H9 (cell line): Measurements from ENCODE around the gene BAG3. TPM values are rescaled to one million over a fixed set of nuclear protein-coding genes. Genes with fewer than 3 reads are reported as not detected.

Experiments used
- DNase-seq: peaks from one replicate; pipeline ENCODE4 v3.0.0-alpha.2; 2017
- H2AFZ ChIP-seq: one replicate; pipeline ENCODE4 v1.6.1; 2013; ENCODE audit warnings: mild to moderate bottlenecking, low read length, control low read depth, moderate library complexity
- H2AK5ac ChIP-seq: 2 replicates; pipeline ENCODE4 v1.6.1; 2013; ENCODE audit warnings: low read length, control low read depth, mixed read lengths; ENCODE audit not compliant: insufficient read length
- H2BK120ac ChIP-seq: one replicate; pipeline ENCODE4 v1.6.1; 2013; ENCODE audit warnings: low read depth, mild to moderate bottlenecking, low read length, control low read depth, inconsistent platforms; ENCODE audit not compliant: poor library complexity, severe bottlenecking
- H2BK12ac ChIP-seq: 2 replicates; pipeline ENCODE4 v1.6.1; 2013; ENCODE audit warnings: low read length, control low read depth, mixed read lengths, low read depth; ENCODE audit not compliant: insufficient read length
- H2BK15ac ChIP-seq: 2 replicates; pipeline ENCODE4 v1.6.1; 2013; ENCODE audit warnings: low read depth, low read length, control low read depth
- H2BK20ac ChIP-seq: one replicate; pipeline ENCODE4 v1.6.1; 2013; ENCODE audit warnings: low read depth, mild to moderate bottlenecking, low read length, control low read depth, inconsistent platforms; ENCODE audit not compliant: poor library complexity, severe bottlenecking
- H2BK5ac ChIP-seq: 2 replicates; pipeline ENCODE4 v1.6.1; 2013; ENCODE audit warnings: low read length, control low read depth, mixed read lengths; ENCODE audit not compliant: insufficient read length
- H3K14ac ChIP-seq: 2 replicates; pipeline ENCODE4 v1.6.1; 2013; ENCODE audit warnings: low read length, control low read depth; ENCODE audit not compliant: insufficient read depth
- H3K18ac ChIP-seq: 2 replicates; pipeline ENCODE4 v1.6.1; 2013; ENCODE audit warnings: low read depth, mild to moderate bottlenecking, mixed read lengths, low read length, control low read depth; ENCODE audit not compliant: insufficient read length
- H3K23ac ChIP-seq: 2 replicates; pipeline ENCODE4 v1.6.1; 2013; ENCODE audit warnings: low read length, control low read depth, mixed read lengths, low read depth; ENCODE audit not compliant: insufficient read length
- H3K23me2 ChIP-seq: 2 replicates; pipeline ENCODE4 v1.6.1; 2013; ENCODE audit warnings: low read depth, mild to moderate bottlenecking, mixed read lengths, low read length, control low read depth; ENCODE audit not compliant: insufficient read length, poor library complexity, severe bottlenecking
- H3K27ac ChIP-seq: 2 replicates; pipeline ENCODE4 v1.5.1; 2013; ENCODE audit warnings: low read length, control low read depth, mixed read lengths, low read depth; ENCODE audit not compliant: insufficient read length
- H3K27me3 ChIP-seq: 2 replicates; pipeline ENCODE4 v1.6.1; 2013; ENCODE audit warnings: low read length, control low read depth, inconsistent platforms; ENCODE audit not compliant: insufficient read depth
- H3K4ac ChIP-seq: 2 replicates; pipeline ENCODE4 v1.6.1; 2013; ENCODE audit warnings: low read depth, mild to moderate bottlenecking, control low read depth, inconsistent platforms, low read length, moderate library complexity
- H3K4me1 ChIP-seq: 2 replicates; pipeline ENCODE4 v1.6.1; 2013; ENCODE audit warnings: low read length, control low read depth, inconsistent platforms; ENCODE audit not compliant: insufficient read depth
- H3K4me2 ChIP-seq: 2 replicates; pipeline ENCODE4 v1.6.1; 2013; ENCODE audit warnings: low read length, control low read depth, mixed read lengths; ENCODE audit not compliant: insufficient read length, insufficient read depth
- H3K56ac ChIP-seq: 2 replicates; pipeline ENCODE4 v1.6.1; 2013; ENCODE audit warnings: low read depth, mild to moderate bottlenecking, mixed read lengths, low read length, control low read depth; ENCODE audit not compliant: insufficient read length
- H3K79me1 ChIP-seq: 2 replicates; pipeline ENCODE4 v1.6.1; 2013; ENCODE audit warnings: low read depth, mild to moderate bottlenecking, moderate library complexity, low read length, control low read depth, inconsistent platforms; ENCODE audit not compliant: insufficient read depth, poor library complexity, severe bottlenecking
- H3K79me2 ChIP-seq: 2 replicates; pipeline ENCODE4 v1.6.1; 2013; ENCODE audit warnings: low read length, control low read depth, inconsistent platforms; ENCODE audit not compliant: insufficient read depth
- H3K9ac ChIP-seq: 2 replicates; pipeline ENCODE4 v1.6.1; 2013; ENCODE audit warnings: low read length, control low read depth, mixed read lengths; ENCODE audit not compliant: insufficient read length; ENCODE audit errors: extremely low read depth
- H3K9me3 ChIP-seq: one replicate; pipeline ENCODE4 v1.6.1; 2013; ENCODE audit warnings: low read depth, low read length, inconsistent platforms; ENCODE audit not compliant: control insufficient read depth
- H3T11ph ChIP-seq: one replicate; pipeline ENCODE4 v1.6.1; 2013; ENCODE audit warnings: mild to moderate bottlenecking, low read length, control low read depth, inconsistent platforms
- H4K20me1 ChIP-seq: one replicate; pipeline ENCODE4 v1.6.1; 2013; ENCODE audit not compliant: control insufficient read depth, insufficient read length, insufficient read depth
- H4K5ac ChIP-seq: 2 replicates; pipeline ENCODE4 v1.6.1; 2013; ENCODE audit warnings: low read depth, mild to moderate bottlenecking, mixed read lengths, low read length, control low read depth; ENCODE audit not compliant: insufficient read length
- H4K8ac ChIP-seq: replicated peaks from 2 replicates; pipeline ENCODE4 v1.6.1; 2013; ENCODE audit warnings: low read length, control low read depth, mixed read lengths, low read depth; ENCODE audit not compliant: insufficient read length
- H4K91ac ChIP-seq: 2 replicates; pipeline ENCODE4 v1.6.1; 2013; ENCODE audit warnings: low read depth, mild to moderate bottlenecking, moderate library complexity, mixed read lengths, low read length, control low read depth; ENCODE audit not compliant: insufficient read length
- H3K27ac Mint-ChIP-seq, 3 experiments: 2 replicates in 2 of 3; 3 replicates in 1 of 3; pipeline ENCODE4 v1.8.0; 2020 to 2021; ENCODE audit warnings: mixed read lengths in 3 of 3, mild to moderate bottlenecking in 1 of 3, moderate library complexity in 1 of 3
- H3K27me3 Mint-ChIP-seq: 2 replicates; pipeline ENCODE4 v1.8.0; 2021; ENCODE audit warnings: low read depth, mild to moderate bottlenecking, moderate library complexity, mixed read lengths
- H3K36me3 Mint-ChIP-seq, 3 experiments: 2 replicates in 2 of 3; 3 replicates in 1 of 3; pipeline ENCODE4 v1.8.0; 2020 to 2021; ENCODE audit warnings: low read depth in 3 of 3, mixed read lengths in 3 of 3; ENCODE audit not compliant: insufficient read depth in 1 of 3
- H3K4me1 Mint-ChIP-seq, 2 experiments: 2 replicates each; pipeline ENCODE4 v1.8.0; 2020; ENCODE audit warnings: mixed read lengths in 2 of 2
- H3K4me3 Mint-ChIP-seq, 2 experiments: 2 replicates in 1 of 2; 3 replicates in 1 of 2; pipeline ENCODE4 v1.8.0; 2020 to 2021; ENCODE audit warnings: mild to moderate bottlenecking in 2 of 2, mixed read lengths in 2 of 2, moderate library complexity in 1 of 2
- H3K9me3 Mint-ChIP-seq, 2 experiments: 2 replicates in 1 of 2; 3 replicates in 1 of 2; pipeline ENCODE4 v1.8.0; 2020; ENCODE audit warnings: mild to moderate bottlenecking in 2 of 2, mixed read lengths in 2 of 2, moderate library complexity in 1 of 2
- CTCF ChIP-seq: fragments of 200-600 bp; sonication (generic); conservative IDR thresholded peaks from 3 replicates; pipeline ENCODE4 v1.8.0; 2021; ENCODE audit warnings: antibody characterized with exemption, mild to moderate bottlenecking
- WGBS: extraction: QIAGEN DNeasy Blood & Tissue Kit; methylation state at CpG from one replicate; pipeline ENCODE4 v1.1.7; 2013; ENCODE audit warnings: missing lambda C conversion rate, low lambda C conversion rate, mixed read lengths; ENCODE audit not compliant: insufficient read length; ENCODE audit errors: extremely low coverage; 5-methylcytosine and 5-hydroxymethylcytosine counted together
- total RNA-seq: library from RNA; stranded (reverse); gene quantifications from 2 replicates; pipeline ENCODE4 v1.2.1, GENCODE V29; 2021

The BAG3 gene
- total RNA-seq, 1 experiment from 2014 or later = 11.4 TPM

- Mint-ChIP-seq H3K27me3 (peaks cover 2% of the 10 kb centered on the region; the same call in 1 of the 2 replicates), H3K27ac (no peak overlapping the region), H3K9me3 (no peaks in the 10 kb centered on the region), H3K4me3 (no peak overlapping the region), H3K4me1 (peaks cover 0 to 4% of the 10 kb centered on the region in 2 experiments; a peak in 1 of 4 replicates), H3K36me3 (no peaks in the 10 kb centered on the region)
- Histone ChIP-seq H3K56ac (no peak overlapping the region), H4K20me1 (no peaks in the 10 kb centered on the region), H3K9ac (no peak overlapping the region), H4K8ac (no peak overlapping the region), H2BK20ac (no peak overlapping the region), H2BK5ac (no peak overlapping the region), H2BK120ac (no peak overlapping the region), H4K5ac (no peak overlapping the region), H3K9me3 (no peaks in the 10 kb centered on the region), H3K27me3 (no peaks in the 10 kb centered on the region; the same call in 1 of the 2 replicates), H2AFZ (no peak overlapping the region), H3K4me2 (no peak overlapping the region), H3K27ac (no peak overlapping the region), H3K18ac (no peak overlapping the region), H2BK15ac (no peak overlapping the region), H4K91ac (no peak overlapping the region), H3K79me2 (no peaks in the 10 kb centered on the region), H3K14ac (no peak overlapping the region), H3K4ac (no peak overlapping the region), H3K4me1 (no peaks in the 10 kb centered on the region), H2AK5ac (no peak overlapping the region), H3K23me2 (no peaks in the 10 kb centered on the region), H2BK12ac (no peak overlapping the region), H3K23ac (no peak overlapping the region), H3T11ph (no peak overlapping the region), H3K79me1 (no peaks in the 10 kb centered on the region)
- WGBS = no CpG with 5 or more reads among the region's 6 CpGs
- no peak for TF ChIP-seq CTCF
- no peak for DNase-seq
Measured at GRCh38 chr10:119625570-119626280, 25.5 kb upstream of the BAG3 start.
